GM19351 (cell line): ENCODE data around the gene MYO1F.
"Not testable (repeated sequence)": the region's sequence is repeated elsewhere in the genome, so short reads cannot be mapped to it uniquely, and the experiment has no call there.

Source experiments
- ATAC-seq: cut with Tn5 transposase; IDR thresholded peaks from one replicate; pipeline ENCODE4 v1.9.1; 2021; ENCODE audit warnings: mild to moderate bottlenecking, moderate library complexity; ENCODE audit not compliant: unreplicated experiment

MYO1F gene

GRCh38 chr19:8567522-8568172 is 9.6 kb downstream of the MYO1F start:
- no peak for ATAC-seq

- no peak for ATAC-seq
These were observed 10.4 kb downstream of the MYO1F start for GRCh38 chr19:8566855-8567254.

GRCh38 chr19:8564866-8565265 is 12.4 kb downstream of the MYO1F start:
- ATAC-seq: not testable (repeated sequence)

- ATAC-seq: no peak
These were observed 16.0 kb downstream of the MYO1F start for GRCh38 chr19:8561075-8561764.

- no peak for ATAC-seq
These were observed 18.9 kb downstream of the MYO1F start for GRCh38 chr19:8558325-8558724.

GRCh38 chr19:8557642-8558238 is 19.5 kb downstream of the MYO1F start:
- ATAC-seq: no peak

- ATAC-seq: not testable (repeated sequence)
These were observed 23.5 kb downstream of the MYO1F start for GRCh38 chr19:8553729-8554128.

- ATAC-seq: no peak
These were observed 24.4 kb downstream of the MYO1F start for GRCh38 chr19:8552810-8553209.

- ATAC-seq: no peak
These were observed 27.2 kb downstream of the MYO1F start for GRCh38 chr19:8550070-8550469.

GRCh38 chr19:8545743-8546142 is 31.5 kb downstream of the MYO1F start:
- ATAC-seq: no peak

GRCh38 chr19:8544168-8544567 is 33.1 kb downstream of the MYO1F start:
- no peak for ATAC-seq

- no peak for ATAC-seq
These were observed 37.6 kb downstream of the MYO1F start for GRCh38 chr19:8539621-8540149.

- no peak for ATAC-seq
These were observed 40.1 kb downstream of the MYO1F start for GRCh38 chr19:8537099-8537498.

GRCh38 chr19:8536282-8536681 is 41.0 kb downstream of the MYO1F start:
- no peak for ATAC-seq

GRCh38 chr19:8532225-8532624 is 45.0 kb downstream of the MYO1F start:
- no peak for ATAC-seq

GRCh38 chr19:8531470-8531869 is 45.8 kb downstream of the MYO1F start:
- no peak for ATAC-seq

- ATAC-seq: no peak
These were observed 47.1 kb downstream of the MYO1F start for GRCh38 chr19:8530061-8530679.

GRCh38 chr19:8529369-8530006 is 47.8 kb downstream of the MYO1F start:
- ATAC-seq: no peak

GRCh38 chr19:8528500-8528899 is 48.7 kb downstream of the MYO1F start:
- ATAC-seq: no peak

GRCh38 chr19:8526345-8527091 is 50.7 kb downstream of the MYO1F start:
- no peak for ATAC-seq

- ATAC-seq: no peak
These were observed 51.9 kb downstream of the MYO1F start for GRCh38 chr19:8525401-8525684.
